Activated CD4-positive, alpha-beta T cell treated with anti-CD3 and anti-CD28 coated beads, Interleukin-2, Interleukin-6, amounts not matched to agents 100 ng/mL and 50 ng/mL, durations not matched to agents 16 hours and 8 hours (primary cell): ENCODE measurements around the gene DCAF6.

Experiments
- DNase-seq: peaks from one replicate; pipeline ENCODE4 v3.0.0-alpha.2; 2020

DCAF6 gene

DNA sequence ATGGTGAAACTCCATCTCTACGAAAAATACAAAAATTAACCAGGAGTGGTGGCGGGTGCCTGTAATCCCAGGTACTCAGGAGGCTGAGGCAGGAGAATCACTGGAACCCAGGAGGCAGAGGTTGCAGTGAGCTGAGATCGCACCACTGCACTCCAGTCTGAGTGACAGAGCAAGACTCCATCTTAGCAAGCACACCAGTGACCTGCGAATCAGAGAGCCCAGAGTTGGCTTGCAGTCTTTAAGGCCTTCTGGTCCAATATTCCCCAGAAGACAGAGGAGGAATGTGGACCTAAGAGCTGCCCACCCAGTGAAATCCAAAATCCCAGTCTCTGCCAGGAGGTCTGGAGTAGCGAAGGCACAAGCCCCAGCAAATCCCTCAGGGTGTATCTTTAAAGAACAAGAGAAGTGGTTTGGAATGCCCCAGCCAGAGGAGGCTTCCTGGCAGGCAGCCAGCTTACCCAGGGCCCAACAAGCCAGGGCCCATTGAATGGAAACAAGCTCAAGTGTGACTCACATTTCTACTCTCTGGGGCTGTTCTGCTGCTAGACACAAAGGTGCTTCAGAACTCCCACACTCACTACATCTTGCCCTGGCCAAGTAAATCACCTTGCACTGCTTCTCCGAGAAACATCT is 176.3 kb downstream of the DCAF6 start:
- DNase-seq = peak; percentile 27

DNA sequence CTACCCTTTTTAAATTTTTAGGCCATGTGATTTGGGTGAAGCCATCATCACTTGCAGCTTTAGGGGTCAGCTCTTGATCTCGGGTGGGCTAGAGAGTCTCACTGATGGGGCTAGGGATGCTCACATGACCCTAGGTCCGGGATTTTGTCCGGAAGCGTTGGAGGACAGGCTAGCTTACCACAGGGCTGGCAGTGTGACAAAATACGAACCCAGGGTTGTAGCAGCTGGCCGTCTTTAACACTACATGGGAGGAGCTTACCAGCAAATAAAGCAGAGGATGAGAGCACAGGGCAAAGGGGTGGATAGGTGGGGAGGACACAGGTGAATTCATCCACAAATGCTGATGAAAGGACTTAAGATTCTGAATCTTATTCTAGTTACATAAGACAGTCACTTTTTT is 178.4 kb downstream of the DCAF6 start:
- no peak for DNase-seq

DNA sequence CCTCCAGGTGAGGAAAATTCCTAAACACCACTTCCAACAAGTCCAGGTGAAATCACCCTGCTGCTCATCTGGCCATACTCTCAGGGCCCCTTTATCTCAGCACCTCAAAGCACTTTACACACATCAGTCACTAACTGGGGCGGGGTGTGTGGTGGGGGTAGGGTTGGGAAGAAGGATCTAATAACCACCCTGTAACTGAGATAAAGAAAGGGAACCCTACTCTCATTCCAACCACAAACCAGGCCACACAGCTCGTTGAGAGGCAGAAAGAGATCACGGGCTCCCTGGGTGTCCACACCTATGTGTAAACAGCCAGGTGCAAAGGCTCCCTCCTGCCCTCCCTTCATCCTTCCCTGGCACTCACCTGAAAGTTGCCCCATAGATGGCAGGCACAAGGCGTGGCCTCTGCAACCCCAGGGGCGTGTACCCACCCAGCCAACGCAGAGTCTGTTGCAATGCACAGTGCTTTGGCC is 179.9 kb downstream of the DCAF6 start:
- DNase-seq = no peak

DNA sequence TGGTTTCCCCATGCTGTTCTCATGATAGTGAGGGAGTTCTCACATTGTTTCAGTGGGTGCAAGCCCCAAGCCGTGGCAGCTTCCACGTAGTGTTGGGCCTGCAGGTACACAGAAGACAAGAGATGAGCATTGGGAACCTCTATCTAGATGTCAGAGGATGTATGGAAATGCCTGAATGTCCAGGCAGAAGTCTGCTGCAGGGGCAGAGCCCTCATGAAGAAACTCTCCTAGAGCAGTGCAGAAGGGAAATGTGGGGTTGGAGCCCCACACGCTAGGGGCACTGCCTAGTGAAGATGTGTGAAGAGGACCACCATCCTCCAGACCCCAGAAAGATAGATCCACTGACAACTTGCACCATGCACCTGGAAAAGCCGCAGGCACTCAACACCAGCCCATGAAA is 183.3 kb downstream of the DCAF6 start:
- DNase-seq = no peak

DNA sequence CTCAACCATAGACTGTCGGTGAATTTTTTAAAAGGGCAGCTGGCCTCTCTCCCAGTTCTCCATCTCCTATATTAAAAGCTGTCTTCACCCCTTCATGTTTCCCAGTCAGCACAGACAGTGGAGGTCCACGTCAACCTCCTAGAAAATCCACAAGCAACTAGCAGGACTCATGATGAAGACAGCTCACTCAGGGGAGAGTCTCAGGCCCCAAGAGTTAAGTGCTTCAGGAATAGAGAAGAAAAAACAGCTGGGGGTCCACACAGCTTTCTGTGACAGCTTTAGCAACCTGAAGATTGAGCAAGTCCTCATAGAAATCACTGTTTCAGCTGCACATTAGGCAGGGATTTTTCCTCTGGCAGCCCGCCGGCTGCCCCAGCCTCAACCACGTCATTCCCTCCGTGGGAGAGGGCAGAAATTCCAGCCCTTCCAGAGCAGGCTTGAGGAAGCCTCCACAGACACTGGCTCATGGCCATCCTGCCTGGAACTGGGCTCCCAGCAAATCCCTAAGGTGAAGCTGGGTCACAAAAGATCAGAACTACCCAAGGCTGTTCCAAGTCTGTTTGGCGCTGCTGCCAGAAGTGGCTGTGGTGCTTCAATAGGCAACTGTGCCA is 185.0 kb downstream of the DCAF6 start:
- DNase-seq = no peak

DNA sequence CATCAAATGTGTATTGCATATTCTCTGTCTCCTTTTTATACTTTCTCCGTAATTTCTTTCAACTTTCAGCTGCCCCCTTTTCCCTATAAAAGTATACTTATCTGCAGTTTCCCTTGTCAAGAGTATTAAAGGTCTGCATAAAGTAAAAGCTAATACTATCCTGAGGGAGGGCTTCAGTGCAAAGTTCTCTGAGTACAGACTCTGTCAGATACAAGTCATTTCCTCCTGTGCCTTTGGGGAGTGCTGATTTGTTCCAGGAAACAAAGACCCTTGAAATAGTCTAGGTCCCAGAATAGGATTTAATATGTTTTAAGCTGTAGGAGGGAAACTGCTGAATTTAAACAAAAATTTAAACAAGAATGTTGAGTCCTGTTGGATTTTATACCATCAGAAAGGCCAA is 188.6 kb downstream of the DCAF6 start:
- DNase-seq = no peak
